ENCODE data around the gene SNRNP70.

SNRNP70 gene

DNA sequence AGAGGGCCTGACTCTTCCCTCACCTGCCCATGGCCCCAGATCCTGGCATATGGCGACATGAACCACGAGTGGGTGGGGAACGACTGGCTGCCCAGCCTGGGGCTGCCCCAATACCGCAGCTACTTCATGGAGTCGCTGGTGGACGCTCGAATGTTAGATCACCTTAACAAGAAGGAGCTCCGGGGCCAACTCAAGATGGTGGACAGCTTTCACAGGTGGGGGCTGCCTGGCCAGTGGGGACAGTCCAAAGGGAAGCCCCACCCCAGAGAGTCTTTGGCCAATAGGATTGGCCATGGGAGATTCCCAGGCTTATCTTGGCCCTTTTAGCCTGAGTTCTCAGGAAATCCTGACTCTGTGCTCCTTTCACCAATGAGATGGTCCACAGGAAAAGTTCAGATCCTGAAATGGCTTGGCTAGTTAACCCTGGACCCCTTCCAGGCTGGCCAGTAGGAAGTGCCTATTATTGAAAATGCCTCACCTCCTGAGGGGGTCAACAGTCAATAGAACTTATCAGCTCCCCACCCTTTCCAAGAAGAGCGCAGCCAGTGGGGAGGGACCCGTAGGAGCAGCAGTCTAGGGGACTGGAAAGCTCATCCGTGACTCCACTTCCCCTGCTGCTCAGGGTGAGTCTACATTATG lies 62.9 kb downstream of the SNRNP70 start:
- DNase-seq (ENCODE audit: low read depth), result no peak
- TF ChIP-seq CTCF (IDR thresholded peaks at IDR 0.05; ENCODE audit: control insufficient read depth, insufficient read depth, low read depth, low read length, missing control alignments), result no peak
- no peak overlapping the region for H3K4me3 ChIP-seq (ENCODE audit: control insufficient read depth, low read depth, low read length)

DNA sequence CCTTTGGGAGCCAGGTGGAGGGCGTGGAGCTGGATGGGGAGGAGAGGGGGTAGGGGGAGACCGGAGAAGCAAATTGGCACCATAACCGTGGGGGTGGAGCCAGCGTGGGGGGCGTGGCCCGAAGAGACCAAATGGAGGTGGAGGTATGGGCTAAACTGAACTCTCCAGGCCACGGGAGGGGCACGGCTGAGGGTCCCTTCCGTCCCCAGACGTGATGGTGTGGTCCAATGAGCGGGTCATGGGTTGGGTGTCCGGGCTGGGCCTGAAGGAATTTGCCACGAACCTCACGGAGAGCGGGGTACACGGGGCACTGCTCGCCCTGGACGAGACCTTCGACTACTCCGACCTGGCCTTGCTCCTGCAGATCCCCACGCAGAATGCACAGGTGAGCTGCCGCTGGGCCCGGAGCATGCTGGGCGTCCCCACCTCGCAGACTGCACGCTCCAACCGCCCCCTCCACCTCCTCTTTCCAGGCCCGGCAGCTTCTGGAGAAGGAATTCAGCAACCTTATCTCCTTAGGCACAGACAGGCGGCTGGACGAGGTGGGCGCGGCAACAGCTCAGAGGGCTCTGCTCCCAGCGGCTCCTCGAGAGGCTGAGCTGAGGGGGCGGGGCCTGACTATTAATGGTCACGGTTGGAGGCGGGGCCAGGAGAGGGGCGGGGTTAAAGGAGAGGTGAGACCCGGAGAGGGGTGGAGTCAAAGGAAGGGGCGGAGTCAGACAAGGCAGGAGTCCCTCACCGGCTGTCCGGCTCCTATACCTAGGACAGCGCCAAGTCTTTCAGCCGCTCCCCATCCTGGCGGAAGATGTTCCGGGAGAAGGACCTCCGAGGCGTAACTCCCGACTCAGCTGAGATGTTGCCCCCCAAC lies 63.8 kb downstream of the SNRNP70 start:
- peak overlapping the region; percentile 76 for H3K4me3 ChIP-seq (ENCODE audit: control insufficient read depth, low read depth, low read length)
- no peak for TF ChIP-seq CTCF (IDR thresholded peaks at IDR 0.05; ENCODE audit: control insufficient read depth, insufficient read depth, low read depth, low read length, missing control alignments)

GRCh38 chr19:49149652-49150105 lies 64.4 kb downstream of the SNRNP70 start:
- H3K4me3 ChIP-seq (ENCODE audit: control insufficient read depth, low read depth, low read length), result peak overlapping the region; percentile 76
- DNase-seq (ENCODE audit: low read depth), result peak; percentile 59
- TF ChIP-seq CTCF (IDR thresholded peaks at IDR 0.05; ENCODE audit: control insufficient read depth, insufficient read depth, low read depth, low read length, missing control alignments), result no peak

More for the DNA sequence above, 63.8 kb downstream of the SNRNP70 start:
- peak; percentile 42 for DNase-seq (ENCODE audit: low read depth)

- peak overlapping the region; percentile 76 for H3K4me3 ChIP-seq (ENCODE audit: control insufficient read depth, low read depth, low read length)
- TF ChIP-seq CTCF (IDR thresholded peaks at IDR 0.05; ENCODE audit: control insufficient read depth, insufficient read depth, low read depth, low read length, missing control alignments), result no peak
- DNase-seq (ENCODE audit: low read depth), result peak; percentile 13
Observed at GRCh38 chr19:49150106-49150943, 65.1 kb downstream of the SNRNP70 start.

GRCh38 chr19:49150944-49151243 lies 65.6 kb downstream of the SNRNP70 start:
- peak overlapping the region; percentile 76 for H3K4me3 ChIP-seq (ENCODE audit: control insufficient read depth, low read depth, low read length)
- no peak for DNase-seq (ENCODE audit: low read depth)
- TF ChIP-seq CTCF (IDR thresholded peaks at IDR 0.05; ENCODE audit: control insufficient read depth, insufficient read depth, low read depth, low read length, missing control alignments), result no peak

Measured in AG09309 (cell line).